ENCODE measurements around the gene MTUS2.

The MTUS2 gene

DNA sequence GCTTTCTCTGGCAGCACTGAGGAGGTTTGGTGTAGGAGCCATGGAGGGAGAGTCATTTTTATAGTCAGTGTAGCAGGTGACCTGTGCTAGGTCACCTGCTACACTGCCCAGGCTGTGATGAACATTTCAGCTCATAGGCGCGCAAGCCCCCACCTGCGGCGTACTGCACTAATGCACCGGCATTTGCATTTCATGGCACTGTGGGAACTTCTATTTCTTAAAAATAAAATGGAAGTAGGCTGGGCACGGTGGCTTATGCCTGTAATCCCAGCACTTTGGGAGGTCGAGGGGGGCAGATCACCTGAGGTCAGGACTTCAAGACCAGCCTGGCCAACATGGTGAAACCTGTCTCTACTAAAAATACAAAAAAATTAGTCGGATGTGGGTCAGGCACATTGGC lies 674.4 kb downstream of the MTUS2 start:
- no peak for DNase-seq

DNA sequence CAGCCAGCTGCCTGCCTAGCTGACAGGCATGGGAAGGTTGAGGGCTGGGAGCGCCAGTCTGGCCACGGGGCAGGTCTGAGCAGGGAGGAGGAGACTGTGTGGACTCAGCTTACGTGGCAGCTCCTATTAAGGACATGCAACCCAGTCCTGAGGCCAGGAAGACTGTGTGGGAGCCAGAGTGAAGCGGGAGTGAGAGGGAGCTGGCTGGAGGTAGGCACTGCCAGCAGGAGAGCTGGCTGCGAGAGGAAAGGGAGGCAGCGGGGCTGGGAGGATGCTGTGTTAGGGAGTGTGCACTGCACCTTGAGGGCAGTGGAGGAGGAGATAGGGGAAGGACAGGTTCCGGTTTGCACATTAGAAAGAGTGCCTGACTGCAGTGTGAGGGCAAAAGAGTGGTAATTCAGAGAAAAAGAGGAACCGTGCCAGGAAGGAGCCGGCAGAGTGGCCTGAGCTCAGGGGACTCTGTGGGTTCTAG lies 676.1 kb downstream of the MTUS2 start:
- peak; percentile 36 for DNase-seq

GRCh38 chr13:29497137-29497654 lies 677.1 kb downstream of the MTUS2 start:
- peak; percentile 14 for DNase-seq

GRCh38 chr13:29498426-29499040 lies 678.4 kb downstream of the MTUS2 start:
- no peak for DNase-seq

DNA sequence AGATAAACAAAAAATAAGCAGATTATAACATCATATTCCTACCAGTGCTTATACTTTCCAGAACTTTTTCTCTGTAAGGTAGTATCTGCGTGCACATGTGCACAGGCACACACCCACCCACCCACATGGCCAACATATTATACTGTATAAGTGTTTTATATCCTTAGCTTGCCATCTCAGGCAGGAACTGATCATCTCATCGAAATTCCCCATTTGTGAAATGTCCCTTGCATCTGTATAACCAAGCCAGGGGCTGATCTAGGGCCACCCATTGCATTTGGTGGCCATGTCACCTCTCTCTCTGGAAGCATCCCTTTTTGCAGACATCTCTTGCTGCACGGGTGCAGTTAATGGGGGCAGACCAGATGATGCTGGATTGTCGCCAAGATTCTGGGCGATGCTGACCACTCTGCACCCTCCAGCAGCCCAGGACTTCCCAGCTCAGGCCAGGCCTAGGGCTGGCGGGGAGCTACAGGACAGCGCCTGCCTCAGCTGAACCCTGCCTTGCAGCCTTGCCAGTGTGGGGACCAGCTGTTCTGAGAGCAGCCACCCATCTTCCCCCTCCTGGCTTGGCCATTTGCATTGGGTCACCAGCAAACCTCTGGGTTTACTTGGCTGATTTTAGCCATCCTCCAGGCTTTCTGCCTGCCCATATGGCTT lies 679.5 kb downstream of the MTUS2 start:
- no peak for DNase-seq

GRCh38 chr13:29500386-29500785 lies 680.2 kb downstream of the MTUS2 start:
- no peak for DNase-seq

DNA sequence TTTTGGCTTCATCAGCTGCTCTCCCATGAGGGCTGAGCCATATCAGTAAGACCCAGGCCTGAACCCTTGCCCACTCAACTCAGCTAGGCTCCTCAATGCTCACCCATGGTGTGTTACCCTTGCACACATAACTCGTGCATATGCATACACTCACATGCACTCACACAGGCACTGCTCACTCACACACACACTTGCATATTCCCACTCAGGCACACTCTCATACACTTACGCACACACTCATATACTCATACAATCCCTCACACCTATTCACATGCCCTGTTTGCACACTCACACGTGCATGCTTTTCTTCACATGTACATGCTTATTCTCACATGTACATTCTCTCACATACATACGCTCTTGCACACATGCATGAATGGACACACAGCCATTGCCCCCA lies 681.5 kb downstream of the MTUS2 start:
- no peak for DNase-seq

DNA sequence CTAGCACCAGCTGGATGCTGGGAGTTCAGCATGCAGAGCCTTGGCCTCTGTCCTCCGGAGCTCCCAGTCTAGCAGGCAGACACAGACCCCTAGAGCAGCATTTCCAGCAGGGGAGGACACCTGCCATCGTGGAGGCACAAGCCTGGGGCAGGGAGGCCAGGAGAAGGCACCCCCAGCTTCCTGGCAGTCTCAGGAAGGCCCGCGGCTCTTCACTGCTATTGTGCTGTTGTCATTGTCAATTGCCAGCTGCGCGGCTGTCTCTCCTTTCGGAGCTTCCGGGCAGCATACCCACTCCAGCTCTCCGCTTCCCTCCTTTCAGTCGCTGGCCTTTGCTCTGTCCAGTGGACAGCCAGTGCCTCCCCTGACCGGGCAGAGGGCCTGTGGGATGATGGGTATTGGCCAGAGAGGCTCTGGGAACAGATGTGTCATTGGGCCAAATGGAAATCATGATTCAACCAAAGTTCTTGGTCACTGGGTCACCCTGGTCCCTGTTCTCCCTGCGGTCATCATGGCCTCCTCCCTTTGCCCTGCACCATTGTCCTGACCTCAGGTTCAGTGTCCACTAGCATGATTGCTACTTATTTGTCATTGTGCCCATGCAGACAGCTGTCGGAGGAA lies 682.4 kb downstream of the MTUS2 start:
- DNase-seq: peak; percentile 8

DNA sequence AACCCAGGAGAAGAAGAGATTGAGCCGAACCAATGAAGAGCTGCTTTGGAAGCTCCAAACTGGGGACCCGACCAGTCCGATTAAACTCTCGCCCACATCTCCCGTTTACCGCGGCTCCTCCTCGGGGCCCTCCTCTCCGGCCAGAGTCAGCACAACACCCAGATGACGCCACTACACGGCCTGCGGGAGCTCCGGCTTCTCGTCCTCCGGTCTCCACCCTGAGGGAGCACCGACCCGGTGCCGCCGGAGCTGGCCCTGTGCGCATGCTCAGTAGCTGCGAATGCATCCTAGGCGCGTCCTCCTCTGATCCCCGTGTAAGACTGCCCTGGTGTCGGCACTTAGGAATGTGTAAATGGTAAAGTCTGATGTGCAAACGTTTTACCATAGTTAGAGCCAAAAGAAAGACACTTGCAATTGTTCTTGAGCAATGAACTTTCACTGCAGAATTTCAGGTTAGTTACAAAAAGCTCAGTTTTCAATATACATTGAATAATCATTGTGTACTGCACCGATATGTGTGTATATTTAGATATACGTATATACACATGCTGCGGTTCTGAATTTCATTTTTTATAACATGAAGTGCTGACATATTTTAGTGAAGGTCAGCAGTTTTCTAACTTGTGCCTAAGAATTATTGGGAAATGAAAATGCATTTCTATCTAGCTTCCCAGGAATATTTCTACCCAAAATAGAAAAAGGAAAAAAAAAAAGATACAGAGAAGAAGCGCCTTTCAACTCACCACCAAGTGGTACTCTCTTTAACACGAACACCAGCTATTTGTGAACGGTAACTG lies 683.1 kb downstream of the MTUS2 start:
- DNase-seq: no peak

- no peak for DNase-seq
These were observed 684.6 kb downstream of the MTUS2 start for GRCh38 chr13:29504691-29505090.

DNA sequence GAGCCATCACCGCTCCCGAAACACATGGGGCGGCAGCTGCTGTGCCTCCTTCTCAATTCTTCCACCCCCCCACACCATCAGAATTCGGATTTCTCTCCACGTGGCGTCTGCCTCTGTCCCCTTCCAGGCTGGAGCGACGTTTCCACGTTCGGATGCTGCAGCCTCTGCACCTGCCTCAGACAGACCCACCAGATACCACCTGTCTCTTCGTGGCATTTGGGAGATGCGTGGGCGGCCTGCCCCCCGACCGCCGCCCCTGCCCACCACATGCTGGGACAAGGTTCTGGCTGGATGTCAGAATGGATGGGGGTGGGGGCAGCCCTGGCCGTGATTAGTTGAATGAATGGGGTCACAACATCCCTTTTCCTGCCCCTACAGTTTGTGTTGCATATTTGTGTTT lies 685.4 kb downstream of the MTUS2 start:
- no peak for DNase-seq

GRCh38 chr13:29505950-29506349 lies 685.8 kb downstream of the MTUS2 start:
- DNase-seq: no peak

DNA sequence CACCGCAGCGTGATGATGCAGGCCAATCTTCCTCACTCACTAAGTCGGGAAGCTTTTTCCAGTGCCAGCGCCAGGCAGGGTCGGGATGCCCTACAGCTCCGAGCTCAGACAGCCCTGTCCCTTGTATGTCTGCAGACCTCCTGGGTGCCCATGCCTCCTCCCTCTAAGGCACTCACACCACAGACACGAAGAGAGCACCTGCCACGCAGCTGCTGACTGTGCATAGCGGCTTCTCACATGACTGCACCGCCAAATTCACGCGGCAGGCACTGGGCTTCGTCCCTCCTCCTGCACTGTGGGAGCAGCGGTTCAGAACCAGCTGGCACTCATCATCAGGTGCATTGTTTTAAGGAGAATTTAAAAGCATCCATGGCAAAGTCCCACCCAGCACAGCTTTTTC lies 687.2 kb downstream of the MTUS2 start:
- peak; percentile 74 for DNase-seq

- peak; percentile 71 for DNase-seq
These were observed 688.2 kb downstream of the MTUS2 start for GRCh38 chr13:29508130-29508875.

DNA sequence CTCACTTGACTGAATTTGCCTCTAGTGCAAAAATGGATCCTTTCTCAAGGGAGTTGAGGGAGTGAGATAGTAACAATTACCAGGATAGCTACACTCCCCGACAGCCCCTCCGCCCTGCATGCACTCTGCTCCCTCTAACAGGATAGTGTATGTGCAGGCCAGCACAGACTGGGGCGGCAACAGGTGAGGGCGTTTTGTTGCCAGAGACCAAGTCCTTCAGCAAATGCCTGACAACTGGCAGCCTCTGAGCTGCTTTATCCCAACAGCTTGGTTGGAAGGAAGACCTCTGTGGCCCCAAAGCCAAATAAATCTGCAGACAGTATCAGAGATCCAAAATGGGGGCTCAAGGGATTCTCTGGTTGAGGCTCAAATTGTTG lies 688.7 kb downstream of the MTUS2 start:
- DNase-seq: no peak

DNA sequence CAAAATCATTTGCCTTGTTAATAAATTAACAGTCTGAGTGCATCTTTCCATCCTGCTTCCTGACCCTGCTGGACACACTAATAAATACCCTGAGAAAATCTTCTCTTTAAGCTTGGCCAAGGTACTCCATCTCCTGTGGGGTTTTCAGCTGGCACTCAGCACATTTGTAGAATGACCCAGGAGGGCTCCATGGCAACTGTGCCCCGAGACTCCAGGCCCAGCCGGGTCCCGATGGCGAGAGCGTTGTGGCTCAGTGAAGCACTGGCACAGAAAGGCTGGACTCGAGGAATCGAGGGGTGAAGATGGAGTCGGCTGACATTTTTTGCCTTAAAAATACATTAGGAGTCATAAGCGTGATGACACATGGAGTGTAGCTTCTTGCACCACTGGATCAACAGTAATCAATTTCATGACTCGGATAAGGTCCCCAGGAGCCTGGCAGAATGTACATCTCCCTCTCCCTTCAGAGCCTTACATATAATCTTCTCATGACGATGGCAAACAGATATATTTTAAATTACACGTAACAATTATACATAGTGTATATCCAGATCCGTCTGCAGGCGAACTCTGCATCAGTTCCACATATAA lies 690.0 kb downstream of the MTUS2 start:
- DNase-seq: no peak

- no peak for DNase-seq
These were observed 690.5 kb downstream of the MTUS2 start for GRCh38 chr13:29510651-29511084.

DNA sequence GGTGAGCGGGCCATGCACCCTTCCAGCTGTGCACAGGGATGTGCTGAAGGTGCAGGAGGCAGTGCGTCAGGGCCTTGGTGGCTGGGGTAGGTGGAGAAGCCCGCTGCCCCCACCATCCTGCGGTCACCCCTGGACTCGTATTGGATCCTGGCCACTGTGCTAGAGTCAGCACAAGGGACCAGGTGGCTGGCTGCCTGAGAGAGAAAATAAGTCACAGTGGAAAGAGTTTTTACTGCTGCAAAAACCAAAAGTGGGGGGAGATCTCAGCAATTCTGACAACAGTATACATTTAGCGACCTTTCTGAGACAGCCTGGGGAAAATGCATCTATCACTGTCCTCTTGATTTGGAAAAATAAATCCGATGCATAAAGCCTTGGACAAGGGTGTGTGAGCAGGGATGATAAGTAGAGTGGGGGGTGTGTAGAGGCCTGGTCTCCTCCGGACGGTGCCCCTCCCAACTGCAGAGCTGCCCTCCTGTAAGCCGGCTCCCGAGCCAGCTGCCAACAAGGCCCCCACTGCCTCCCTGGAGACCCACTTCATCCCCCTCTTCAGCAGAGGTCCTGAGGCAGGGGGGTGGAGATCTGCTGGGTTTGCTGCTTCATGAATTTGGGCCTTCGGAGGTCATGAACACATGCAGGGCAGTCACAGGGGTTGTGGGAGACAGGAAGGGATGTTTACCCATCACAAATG lies 691.1 kb downstream of the MTUS2 start:
- DNase-seq: no peak

GRCh38 chr13:29511980-29512379 lies 691.8 kb downstream of the MTUS2 start:
- DNase-seq: no peak

GRCh38 chr13:29513002-29513980 lies 693.2 kb downstream of the MTUS2 start:
- DNase-seq: no peak
